GM23338 (cell line): ENCODE results near the gene NT5DC3.

Source experiments
- CREB1 ChIP-seq: fragments of 250-450 bp; sonication (Bioruptor Pico); IDR thresholded peaks from 2 replicates; pipeline ENCODE4 v1.5.0; 2020; ENCODE audit warnings: low read depth, mild to moderate bottlenecking, moderate library complexity
- CTCF ChIP-seq, 2 experiments: fragments of 200-600 bp in 1 of 2; sonication (generic) in 1 of 2; conservative IDR thresholded peaks; 2 replicates each; pipeline versions ENCODE4 v1.5.1 to v1.6.1; 2016 to 2017; ENCODE audit warnings: antibody characterized with exemption in 2 of 2, low read depth in 2 of 2, mild to moderate bottlenecking in 2 of 2, moderate library complexity in 1 of 2
- ETS1 ChIP-seq: IDR thresholded peaks from 2 replicates; pipeline ENCODE4 v1.6.1; 2016; ENCODE audit warnings: antibody characterized with exemption
- EZH2 ChIP-seq: fragments of 200-600 bp; sonication (generic); IDR thresholded peaks from one replicate; pipeline ENCODE4 v1.8.0; 2017; ENCODE audit warnings: antibody characterized with exemption, mild to moderate bottlenecking, low read depth; ENCODE audit not compliant: unreplicated experiment
- EZH2phosphoT487 ChIP-seq: fragments of 200-600 bp; sonication (generic); IDR thresholded peaks from one replicate; pipeline ENCODE4 v1.8.1; 2018; ENCODE audit warnings: antibody characterized with exemption; ENCODE audit not compliant: unreplicated experiment
- POLR2AphosphoS5 ChIP-seq: IDR thresholded peaks from 2 replicates; pipeline ENCODE4 v1.6.1; 2016; ENCODE audit warnings: antibody characterized with exemption, low read depth

DNA sequence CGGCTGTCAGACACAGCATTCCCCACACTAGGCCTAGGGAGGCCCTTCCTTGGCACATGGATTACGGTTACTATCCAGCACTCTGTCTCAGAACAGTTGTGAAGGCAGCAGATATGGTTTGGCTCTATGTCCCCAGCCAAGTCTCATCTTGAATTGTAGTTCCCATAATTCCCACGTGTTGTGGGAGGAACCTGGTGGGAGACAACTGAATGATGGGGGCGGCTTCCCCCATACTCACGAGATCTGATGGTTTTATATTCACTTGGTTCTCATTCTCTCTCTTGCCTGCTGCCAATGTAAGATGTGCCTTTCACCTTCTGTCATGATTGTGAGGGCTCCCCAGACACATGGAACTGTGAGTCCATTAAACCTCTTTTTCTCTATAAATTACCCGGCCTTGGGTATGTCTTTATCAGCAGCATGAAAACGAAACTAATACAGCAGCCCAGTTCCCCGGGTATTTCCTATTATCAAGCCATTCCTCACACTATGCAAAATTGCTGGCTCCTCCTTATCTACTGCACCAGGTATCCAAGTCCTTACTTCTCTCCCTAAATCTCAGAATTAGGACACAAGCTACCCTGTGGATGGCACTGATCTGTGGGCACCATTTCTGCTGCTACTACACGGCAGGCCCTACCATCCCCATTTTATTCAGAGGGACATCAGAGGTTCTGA lies 33.3 kb downstream of the NT5DC3 start:
- TF ChIP-seq EZH2phosphoT487: no peak
- no peak for TF ChIP-seq CTCF (conservative IDR thresholded peaks at IDR 0.05; ENCODE audit: low read depth in 2 of 2)
- no peak for TF ChIP-seq EZH2
- TF ChIP-seq CREB1 (CRISPR knock-in tag): no peak
- no peak for TF ChIP-seq ETS1
- no peak for TF ChIP-seq POLR2AphosphoS5
